GM23338 (cell line): ENCODE data around the gene SLC6A18. TPM values are rescaled to one million over a fixed set of nuclear protein-coding genes. Genes with fewer than 3 reads are reported as not detected.

Experiments used
- ATAC-seq: fragments of 200-7000 bp; cut with Tn5 transposase; 3 replicates; pipeline ENCODE4 v1.9.1; 2020
- DNase-seq: peaks from one replicate; pipeline ENCODE4 v3.0.0-alpha.2; 2015; ENCODE audit warnings: low spot score
- H2AFZ ChIP-seq: fragments of 200-600 bp; sonication (generic); 2 replicates; pipeline ENCODE4 v1.8.0; 2016; ENCODE audit warnings: antibody characterized with exemption, mild to moderate bottlenecking, moderate library complexity
- H3F3A ChIP-seq: fragments of 200-600 bp; sonication (generic); replicated peaks from 2 replicates; pipeline ENCODE4 v1.8.0; 2017; ENCODE audit warnings: antibody characterized with exemption, mixed run types, low read depth
- H3K27ac ChIP-seq: fragments of 200-600 bp; sonication (generic); 2 replicates; pipeline ENCODE4 v1.6.1; 2016; ENCODE audit warnings: low read depth
- H3K27me3 ChIP-seq: fragments of 200-600 bp; sonication (generic); 2 replicates; pipeline ENCODE4 v1.8.0; 2016; ENCODE audit warnings: mild to moderate bottlenecking, mixed run types, moderate library complexity; ENCODE audit not compliant: insufficient read depth
- H3K36me3 ChIP-seq: fragments of 200-600 bp; sonication (generic); 2 replicates; pipeline ENCODE4 v1.8.0; 2016; ENCODE audit warnings: mild to moderate bottlenecking; ENCODE audit not compliant: insufficient read depth
- H3K4me1 ChIP-seq: fragments of 200-600 bp; sonication (generic); 2 replicates; pipeline ENCODE4 v1.8.0; 2016; ENCODE audit warnings: mild to moderate bottlenecking, moderate library complexity; ENCODE audit not compliant: insufficient read depth
- H3K4me2 ChIP-seq: fragments of 200-600 bp; sonication (generic); 2 replicates; pipeline ENCODE4 v1.7.1; 2017; ENCODE audit warnings: mixed run types
- H3K4me3 ChIP-seq: fragments of 200-600 bp; sonication (generic); 2 replicates; pipeline ENCODE4 v1.6.1; 2016; ENCODE audit warnings: mixed run types
- H3K79me2 ChIP-seq: fragments of 200-600 bp; sonication (generic); replicated peaks from 2 replicates; pipeline ENCODE4 v1.8.0; 2017; ENCODE audit warnings: mild to moderate bottlenecking; ENCODE audit not compliant: insufficient read depth
- H3K9me2 ChIP-seq: fragments of 200-600 bp; sonication (generic); 2 replicates; pipeline ENCODE4 v1.8.0; 2017; ENCODE audit not compliant: insufficient read depth
- H4K20me1 ChIP-seq: fragments of 200-600 bp; sonication (generic); replicated peaks from 2 replicates; pipeline ENCODE4 v1.8.0; 2017; ENCODE audit warnings: mild to moderate bottlenecking; ENCODE audit not compliant: insufficient read depth
- H3K27ac Mint-ChIP-seq: 2 replicates; pipeline ENCODE4 v1.8.0; 2020; ENCODE audit warnings: inconsistent platforms, mild to moderate bottlenecking, moderate library complexity, mixed read lengths
- H3K27me3 Mint-ChIP-seq: 3 replicates; pipeline ENCODE4 v1.8.0; 2022; ENCODE audit warnings: low read depth, mild to moderate bottlenecking, moderate library complexity, mixed read lengths, inconsistent platforms; ENCODE audit not compliant: insufficient read depth, poor library complexity
- H3K36me3 Mint-ChIP-seq: 3 replicates; pipeline ENCODE4 v1.8.0; 2021; ENCODE audit warnings: low read depth, mild to moderate bottlenecking, inconsistent platforms, moderate library complexity, mixed read lengths
- H3K4me1 Mint-ChIP-seq: 3 replicates; pipeline ENCODE4 v1.8.0; 2020; ENCODE audit warnings: mild to moderate bottlenecking, inconsistent platforms, mixed read lengths
- H3K4me3 Mint-ChIP-seq: 3 replicates; pipeline ENCODE4 v1.8.0; 2021; ENCODE audit warnings: moderate library complexity, mild to moderate bottlenecking, inconsistent platforms, mixed read lengths
- H3K9me3 Mint-ChIP-seq: 3 replicates; pipeline ENCODE4 v1.8.0; 2020; ENCODE audit warnings: moderate library complexity, mild to moderate bottlenecking, inconsistent platforms, mixed read lengths
- JUNB ChIP-seq: IDR thresholded peaks from one replicate; pipeline ENCODE4 v1.6.1; 2016; ENCODE audit warnings: antibody characterized with exemption; ENCODE audit not compliant: unreplicated experiment
- NANOG ChIP-seq: IDR thresholded peaks from 2 replicates; pipeline ENCODE4 v1.6.1; 2016; ENCODE audit warnings: antibody characterized with exemption, borderline replicate concordance
- POLR2AphosphoS5 ChIP-seq: IDR thresholded peaks from 2 replicates; pipeline ENCODE4 v1.6.1; 2016; ENCODE audit warnings: antibody characterized with exemption, low read depth
- STAT1 ChIP-seq: IDR thresholded peaks from one replicate; pipeline ENCODE4 v1.6.1; 2016; ENCODE audit warnings: antibody characterized with exemption; ENCODE audit not compliant: unreplicated experiment
- ZNF331 ChIP-seq: fragments of 250-450 bp; sonication (Bioruptor Pico); IDR thresholded peaks from 2 replicates; pipeline ENCODE4 v1.5.0; 2020; ENCODE audit warnings: low read depth, mild to moderate bottlenecking, moderate library complexity
- polyA plus RNA-seq: library from polyadenylated mRNA; unstranded; fragments of >200 nt; fragmentation: Nextera tagmentation; extraction: Ambion mirVana; gene quantifications from 2 replicates; pipeline ENCODE4 v1.2.1, GENCODE V29; 2016
- total RNA-seq: library from RNA; depleted of rRNA; stranded (reverse); fragments of >200 nt; shearing (Covaris generic); gene quantifications from 2 replicates; pipeline ENCODE4 v1.2.3, GENCODE V29; 2014
- TF ChIP-seq, protein P1 (sequence below): fragments of 250-450 bp; sonication (Bioruptor Pico); IDR thresholded peaks from 2 replicates; pipeline ENCODE4 v1.5.0; 2020; ENCODE audit warnings: mild to moderate bottlenecking, moderate library complexity
- TF ChIP-seq, protein P2 (sequence below), 2 experiments: fragments of 200-600 bp in 1 of 2; sonication (generic) in 1 of 2; conservative IDR thresholded peaks; 2 replicates each; pipeline versions ENCODE4 v1.5.1 to v1.6.1; 2016 to 2017; ENCODE audit warnings: antibody characterized with exemption in 2 of 2, low read depth in 2 of 2, mild to moderate bottlenecking in 2 of 2, moderate library complexity in 1 of 2

Gene SLC6A18
- total and polyA plus RNA-seq, 2 experiments from 2014 or later: not detected

DNA sequence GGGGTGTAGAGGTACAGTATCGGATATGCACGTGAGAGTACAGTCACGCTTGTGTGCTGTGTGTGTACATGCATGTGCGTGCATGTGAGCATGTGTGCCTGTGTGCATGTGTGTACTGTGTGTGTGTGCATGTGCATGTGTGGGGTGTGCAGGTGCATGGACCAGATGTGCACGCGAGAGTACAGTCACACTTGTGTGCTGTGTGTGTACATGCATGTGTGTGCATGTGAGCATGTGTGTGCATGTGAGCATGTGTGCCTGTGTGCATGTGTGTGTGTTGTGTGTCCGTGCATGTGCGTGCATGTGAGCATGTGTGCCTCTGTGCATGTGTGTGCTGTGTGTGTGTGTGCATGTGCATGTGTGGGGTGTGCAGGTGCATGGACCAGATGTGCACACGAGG lies 13.5 kb upstream of the SLC6A18 start:
- Histone ChIP-seq H3K79me2 (no peaks in the 10 kb centered on the region), H2AFZ (no peak overlapping the region), H3F3A (no peaks in the 10 kb centered on the region), H3K36me3 (no peaks in the 10 kb centered on the region), H3K4me2 (no peak overlapping the region), H3K27ac (no peak overlapping the region), H3K9me2 (no peaks in the 10 kb centered on the region), H3K4me1 (no peaks in the 10 kb centered on the region), H3K27me3 (no peaks in the 10 kb centered on the region), H3K4me3 (no peak overlapping the region), H4K20me1 (no peaks in the 10 kb centered on the region; the same call in 1 of the 2 replicates)
- TF ChIP-seq POLR2AphosphoS5 (no peak), ZNF331 (CRISPR knock-in tag) (no peak), STAT1 (no peak), NANOG (no peak), JUNB (no peak)
- TF ChIP-seq, protein P1, sequence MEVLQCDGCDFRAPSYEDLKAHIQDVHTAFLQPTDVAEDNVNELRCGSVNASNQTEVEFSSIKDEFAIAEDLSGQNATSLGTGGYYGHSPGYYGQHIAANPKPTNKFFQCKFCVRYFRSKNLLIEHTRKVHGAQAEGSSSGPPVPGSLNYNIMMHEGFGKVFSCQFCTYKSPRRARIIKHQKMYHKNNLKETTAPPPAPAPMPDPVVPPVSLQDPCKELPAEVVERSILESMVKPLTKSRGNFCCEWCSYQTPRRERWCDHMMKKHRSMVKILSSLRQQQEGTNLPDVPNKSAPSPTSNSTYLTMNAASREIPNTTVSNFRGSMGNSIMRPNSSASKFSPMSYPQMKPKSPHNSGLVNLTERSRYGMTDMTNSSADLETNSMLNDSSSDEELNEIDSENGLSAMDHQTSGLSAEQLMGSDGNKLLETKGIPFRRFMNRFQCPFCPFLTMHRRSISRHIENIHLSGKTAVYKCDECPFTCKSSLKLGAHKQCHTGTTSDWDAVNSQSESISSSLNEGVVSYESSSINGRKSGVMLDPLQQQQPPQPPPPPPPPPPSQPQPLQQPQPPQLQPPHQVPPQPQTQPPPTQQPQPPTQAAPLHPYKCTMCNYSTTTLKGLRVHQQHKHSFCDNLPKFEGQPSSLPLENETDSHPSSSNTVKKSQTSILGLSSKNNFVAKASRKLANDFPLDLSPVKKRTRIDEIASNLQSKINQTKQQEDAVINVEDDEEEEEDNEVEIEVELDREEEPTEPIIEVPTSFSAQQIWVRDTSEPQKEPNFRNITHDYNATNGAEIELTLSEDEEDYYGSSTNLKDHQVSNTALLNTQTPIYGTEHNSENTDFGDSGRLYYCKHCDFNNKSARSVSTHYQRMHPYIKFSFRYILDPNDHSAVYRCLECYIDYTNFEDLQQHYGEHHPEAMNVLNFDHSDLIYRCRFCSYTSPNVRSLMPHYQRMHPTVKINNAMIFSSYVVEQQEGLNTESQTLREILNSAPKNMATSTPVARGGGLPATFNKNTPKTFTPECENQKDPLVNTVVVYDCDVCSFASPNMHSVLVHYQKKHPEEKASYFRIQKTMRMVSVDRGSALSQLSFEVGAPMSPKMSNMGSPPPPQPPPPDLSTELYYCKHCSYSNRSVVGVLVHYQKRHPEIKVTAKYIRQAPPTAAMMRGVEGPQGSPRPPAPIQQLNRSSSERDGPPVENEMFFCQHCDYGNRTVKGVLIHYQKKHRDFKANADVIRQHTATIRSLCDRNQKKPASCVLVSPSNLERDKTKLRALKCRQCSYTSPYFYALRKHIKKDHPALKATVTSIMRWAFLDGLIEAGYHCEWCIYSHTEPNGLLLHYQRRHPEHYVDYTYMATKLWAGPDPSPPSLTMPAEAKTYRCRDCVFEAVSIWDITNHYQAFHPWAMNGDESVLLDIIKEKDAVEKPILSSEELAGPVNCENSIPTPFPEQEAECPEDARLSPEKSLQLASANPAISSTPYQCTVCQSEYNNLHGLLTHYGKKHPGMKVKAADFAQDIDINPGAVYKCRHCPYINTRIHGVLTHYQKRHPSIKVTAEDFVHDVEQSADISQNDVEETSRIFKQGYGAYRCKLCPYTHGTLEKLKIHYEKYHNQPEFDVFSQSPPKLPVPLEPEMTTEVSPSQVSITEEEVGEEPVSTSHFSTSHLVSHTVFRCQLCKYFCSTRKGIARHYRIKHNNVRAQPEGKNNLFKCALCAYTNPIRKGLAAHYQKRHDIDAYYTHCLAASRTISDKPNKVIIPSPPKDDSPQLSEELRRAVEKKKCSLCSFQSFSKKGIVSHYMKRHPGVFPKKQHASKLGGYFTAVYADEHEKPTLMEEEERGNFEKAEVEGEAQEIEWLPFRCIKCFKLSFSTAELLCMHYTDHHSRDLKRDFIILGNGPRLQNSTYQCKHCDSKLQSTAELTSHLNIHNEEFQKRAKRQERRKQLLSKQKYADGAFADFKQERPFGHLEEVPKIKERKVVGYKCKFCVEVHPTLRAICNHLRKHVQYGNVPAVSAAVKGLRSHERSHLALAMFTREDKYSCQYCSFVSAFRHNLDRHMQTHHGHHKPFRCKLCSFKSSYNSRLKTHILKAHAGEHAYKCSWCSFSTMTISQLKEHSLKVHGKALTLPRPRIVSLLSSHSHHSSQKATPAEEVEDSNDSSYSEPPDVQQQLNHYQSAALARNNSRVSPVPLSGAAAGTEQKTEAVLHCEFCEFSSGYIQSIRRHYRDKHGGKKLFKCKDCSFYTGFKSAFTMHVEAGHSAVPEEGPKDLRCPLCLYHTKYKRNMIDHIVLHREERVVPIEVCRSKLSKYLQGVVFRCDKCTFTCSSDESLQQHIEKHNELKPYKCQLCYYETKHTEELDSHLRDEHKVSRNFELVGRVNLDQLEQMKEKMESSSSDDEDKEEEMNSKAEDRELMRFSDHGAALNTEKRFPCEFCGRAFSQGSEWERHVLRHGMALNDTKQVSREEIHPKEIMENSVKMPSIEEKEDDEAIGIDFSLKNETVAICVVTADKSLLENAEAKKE (CRISPR knock-in tag): no peak
- TF ChIP-seq, protein P2, sequence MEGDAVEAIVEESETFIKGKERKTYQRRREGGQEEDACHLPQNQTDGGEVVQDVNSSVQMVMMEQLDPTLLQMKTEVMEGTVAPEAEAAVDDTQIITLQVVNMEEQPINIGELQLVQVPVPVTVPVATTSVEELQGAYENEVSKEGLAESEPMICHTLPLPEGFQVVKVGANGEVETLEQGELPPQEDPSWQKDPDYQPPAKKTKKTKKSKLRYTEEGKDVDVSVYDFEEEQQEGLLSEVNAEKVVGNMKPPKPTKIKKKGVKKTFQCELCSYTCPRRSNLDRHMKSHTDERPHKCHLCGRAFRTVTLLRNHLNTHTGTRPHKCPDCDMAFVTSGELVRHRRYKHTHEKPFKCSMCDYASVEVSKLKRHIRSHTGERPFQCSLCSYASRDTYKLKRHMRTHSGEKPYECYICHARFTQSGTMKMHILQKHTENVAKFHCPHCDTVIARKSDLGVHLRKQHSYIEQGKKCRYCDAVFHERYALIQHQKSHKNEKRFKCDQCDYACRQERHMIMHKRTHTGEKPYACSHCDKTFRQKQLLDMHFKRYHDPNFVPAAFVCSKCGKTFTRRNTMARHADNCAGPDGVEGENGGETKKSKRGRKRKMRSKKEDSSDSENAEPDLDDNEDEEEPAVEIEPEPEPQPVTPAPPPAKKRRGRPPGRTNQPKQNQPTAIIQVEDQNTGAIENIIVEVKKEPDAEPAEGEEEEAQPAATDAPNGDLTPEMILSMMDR (conservative IDR thresholded peaks at IDR 0.05; ENCODE audit: low read depth in 2 of 2): no peak
- Mint-ChIP-seq H3K27me3 (peaks cover 4% of the 10 kb centered on the region), H3K27ac (no peak overlapping the region), H3K4me1 (peaks cover 3% of the 10 kb centered on the region; the same call in 2 of the 3 replicates), H3K4me3 (no peak overlapping the region), H3K9me3 (peaks cover 3% of the 10 kb centered on the region; the same call in 1 of the 3 replicates), H3K36me3 (no peaks in the 10 kb centered on the region; the same call in 2 of the 3 replicates)
- DNase-seq (no peak), ATAC-seq (no peak)
